NCI-H526 treated with DMSO at 0.1 percent for 48 hours (cell line): ENCODE measurements around the gene EIF2B4.
A peak's percentile ranks its signal among the peaks of the same experiment; 100 is the strongest.

ENCODE experiments used
- DNase-seq: peaks from one replicate; lab custom pipeline; 2025; lab: John Stamatoyannopoulos, UW

EIF2B4 gene

DNA sequence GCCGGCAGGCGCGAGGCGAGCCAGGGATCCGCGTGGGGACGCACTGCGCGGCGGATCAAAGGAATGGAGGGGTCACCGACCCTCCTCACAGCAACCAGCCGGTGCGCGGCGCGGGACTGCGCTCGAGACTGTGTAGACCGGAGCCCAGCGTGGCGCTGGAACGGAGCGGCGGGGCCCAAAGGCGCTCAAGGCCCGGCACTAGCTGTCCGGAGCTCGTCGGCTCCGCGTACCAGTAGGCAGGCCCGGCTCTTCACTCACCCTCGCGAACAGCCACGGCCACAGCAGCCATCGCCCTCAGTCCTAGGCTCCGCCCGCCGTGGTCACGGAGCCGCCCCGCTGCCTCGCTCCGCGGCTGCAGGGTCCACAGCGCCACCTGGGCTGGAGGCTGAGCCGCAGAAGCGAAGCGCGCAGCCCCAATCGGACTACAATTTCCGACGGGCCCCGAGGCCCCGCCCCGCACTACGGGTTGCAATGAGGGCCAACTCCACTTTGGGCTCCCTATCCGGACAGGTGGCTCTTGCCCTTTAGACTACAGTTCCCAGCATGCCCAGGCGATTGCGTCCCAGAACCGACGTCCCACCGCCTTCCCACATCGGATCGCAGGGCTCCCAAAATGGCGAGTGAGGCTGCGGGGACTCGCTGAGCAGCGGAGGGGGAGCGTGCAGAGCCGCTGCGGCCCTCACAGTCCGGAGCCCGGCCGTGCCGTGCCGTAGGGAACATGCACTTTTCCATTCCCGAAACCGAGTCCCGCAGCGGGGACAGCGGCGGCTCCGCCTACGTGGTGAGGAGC is at the start of gene EIF2B4, which contains the start of gene SNX17:
Gene EIF2B4 (minus strand): TSS at position 313 of the 790 bp plus-strand sequence. CDS start 24 bp downstream, at position 289.
Gene SNX17 (plus strand): TSS at position 591 of the 790 bp plus-strand sequence. CDS start 128 bp downstream, at position 719.
- peak; percentile 98 for DNase-seq

DNA sequence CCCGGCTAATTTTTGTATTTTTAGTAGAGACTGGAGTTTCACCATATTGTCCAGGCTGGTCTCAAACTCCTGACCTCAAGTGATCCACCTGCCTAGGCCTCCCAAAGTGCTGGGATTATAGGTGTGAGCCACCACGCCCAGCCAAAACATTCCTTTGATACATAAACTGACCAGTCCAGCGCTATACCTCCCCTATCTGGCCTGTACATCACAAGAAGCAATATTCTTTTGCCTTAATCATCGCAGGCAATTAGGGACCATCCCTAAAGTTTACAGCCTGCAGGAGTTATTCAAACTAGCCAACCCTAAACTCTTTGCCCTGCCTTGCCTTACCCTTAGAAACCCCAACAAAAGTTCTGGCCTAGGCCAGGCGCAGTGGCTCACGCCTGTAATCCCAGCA is 46.0 kb upstream of the EIF2B4 start:
- no peak for DNase-seq

DNA sequence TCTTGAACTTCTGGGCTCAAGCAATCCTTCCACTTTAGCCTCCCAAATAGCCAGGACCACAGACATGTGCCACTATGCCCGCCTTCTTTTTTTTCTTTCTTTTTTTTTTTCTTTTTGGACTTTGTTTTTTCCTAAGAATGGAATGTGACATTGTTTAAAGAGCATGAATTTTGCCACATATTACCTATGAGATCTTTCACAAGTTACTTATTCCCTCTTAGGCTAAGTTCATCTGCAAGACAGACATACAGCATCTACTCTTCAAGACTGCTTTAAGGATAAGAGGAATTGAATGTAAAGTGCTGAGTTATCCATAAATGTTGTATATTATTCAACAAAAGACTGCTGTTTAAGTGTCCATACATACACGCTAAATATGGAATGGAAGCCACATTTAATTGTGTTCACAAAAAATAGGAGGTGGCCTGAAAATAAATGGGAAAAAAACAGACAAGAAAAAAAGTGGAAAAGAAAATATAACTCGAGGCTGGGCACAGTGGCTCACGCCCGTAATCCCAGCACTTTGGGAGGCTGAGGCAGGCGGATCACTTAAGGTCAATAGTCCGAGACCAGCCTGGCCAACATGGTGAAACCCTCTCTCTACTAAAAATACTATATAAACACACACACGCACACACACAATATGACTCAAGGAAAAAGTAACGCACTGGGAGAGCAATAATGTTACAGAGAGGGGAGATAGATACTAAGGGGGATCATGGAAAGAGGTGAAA is 42.4 kb upstream of the EIF2B4 start:
- DNase-seq, result no peak

DNA sequence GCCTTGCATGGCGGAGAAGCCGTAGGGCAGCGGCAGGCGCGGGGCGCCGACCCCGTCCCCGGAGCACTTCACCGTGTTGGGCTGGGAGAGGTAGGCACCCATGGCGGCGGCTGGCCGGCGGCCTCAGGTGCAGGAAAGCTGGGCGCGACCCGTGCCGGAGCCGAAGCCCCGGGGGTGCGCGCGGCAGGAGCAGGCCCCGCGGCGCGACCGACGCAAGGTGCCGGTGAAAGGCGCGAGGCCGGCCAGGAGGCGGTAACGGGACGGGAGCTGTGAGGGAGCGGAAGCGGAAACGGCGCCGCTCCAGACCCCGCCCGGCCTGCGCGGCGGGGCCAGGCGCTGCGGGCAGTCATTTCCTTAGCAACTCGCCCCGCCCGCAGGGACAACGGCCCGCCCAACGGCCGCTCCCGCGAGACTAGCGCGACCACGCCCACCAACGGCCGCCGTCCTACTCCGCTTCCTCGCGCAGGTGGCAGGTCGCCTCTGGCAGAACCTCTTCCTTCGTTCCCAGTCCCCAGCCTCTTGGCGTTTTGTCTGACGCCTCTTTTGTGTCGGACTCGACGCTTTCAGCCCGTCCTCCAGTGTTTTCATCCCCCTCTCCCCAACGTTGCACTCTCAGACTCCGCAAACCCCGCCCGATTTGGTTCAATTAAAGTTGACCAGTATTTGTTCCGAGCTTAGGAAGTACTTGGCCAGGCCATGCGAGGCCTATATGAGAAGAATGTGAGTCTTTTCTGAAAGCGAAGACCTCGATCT is 39.4 kb upstream of the EIF2B4 start, which contains the start of gene PPM1G:
Gene PPM1G (minus strand): TSS at position 271 of the 753 bp plus-strand sequence. CDS start 169 bp downstream, at position 102.
- DNase-seq, result peak; percentile 90

DNA sequence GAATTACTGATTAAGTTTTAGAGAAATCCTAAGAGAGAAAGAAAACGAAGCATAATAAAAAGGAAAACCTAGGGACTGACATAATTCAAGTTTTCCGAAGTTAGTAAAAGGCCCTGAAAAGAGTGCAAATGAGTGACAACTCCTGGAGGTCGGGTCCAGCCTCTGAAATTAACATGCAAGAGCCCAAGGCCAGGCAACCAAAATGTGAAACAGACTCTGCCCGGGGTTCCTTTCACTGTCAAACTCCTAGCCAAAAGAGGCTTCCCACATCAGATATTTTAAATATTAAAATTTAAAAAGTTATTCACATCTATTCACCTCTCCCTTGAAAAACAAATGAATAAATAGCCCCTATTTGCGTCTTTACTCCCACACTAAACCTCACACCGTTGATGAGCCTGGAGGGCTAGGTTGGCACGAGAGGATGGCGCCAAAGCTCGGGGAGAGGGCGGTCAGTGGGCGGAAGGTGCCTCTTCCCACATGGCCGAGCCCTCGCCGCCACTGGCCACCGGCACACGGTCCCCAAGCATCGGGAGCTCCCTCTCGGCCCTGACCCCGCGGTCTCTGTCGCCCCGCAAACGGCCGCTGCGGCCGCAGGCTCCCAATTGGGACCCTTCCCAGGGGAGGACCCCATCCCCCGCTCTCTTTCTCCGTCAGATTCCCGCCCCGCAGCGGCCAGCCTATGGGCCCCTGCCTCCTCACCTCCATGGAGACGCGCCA is 38.6 kb upstream of the EIF2B4 start:
- DNase-seq, result no peak

DNA sequence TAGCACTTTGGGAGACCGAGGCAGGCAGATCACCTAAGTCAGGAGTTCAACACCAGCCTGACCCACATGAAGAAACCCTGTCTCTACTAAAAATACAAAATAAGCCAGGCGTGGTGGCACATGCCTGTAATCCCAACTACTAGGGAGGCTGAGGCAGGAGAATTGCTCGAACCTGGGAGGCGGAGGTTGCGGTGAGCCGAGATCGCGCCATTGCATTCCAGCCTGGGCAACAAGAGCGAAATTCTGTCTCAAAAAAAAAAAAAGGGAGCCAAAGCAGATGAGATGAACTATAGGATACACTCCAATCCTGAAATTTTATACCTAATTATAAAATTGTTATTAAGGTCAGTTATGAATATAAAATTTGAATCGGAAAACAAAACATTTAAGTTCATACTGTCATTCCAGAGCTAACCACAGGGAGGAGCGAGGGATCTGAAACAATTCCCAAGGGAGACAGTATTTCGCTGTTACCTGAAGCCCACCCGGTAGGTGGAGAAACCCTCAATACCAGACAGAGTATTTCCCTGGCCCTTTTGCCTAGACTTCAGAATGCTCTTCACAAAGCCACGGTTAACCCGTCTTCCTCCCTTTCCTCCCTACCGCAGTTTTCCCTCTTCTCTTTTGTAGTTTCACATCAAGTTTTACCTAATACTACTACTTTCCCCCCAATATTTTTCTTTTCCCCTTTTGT is 37.8 kb upstream of the EIF2B4 start:
- DNase-seq, result peak; percentile 64

DNA sequence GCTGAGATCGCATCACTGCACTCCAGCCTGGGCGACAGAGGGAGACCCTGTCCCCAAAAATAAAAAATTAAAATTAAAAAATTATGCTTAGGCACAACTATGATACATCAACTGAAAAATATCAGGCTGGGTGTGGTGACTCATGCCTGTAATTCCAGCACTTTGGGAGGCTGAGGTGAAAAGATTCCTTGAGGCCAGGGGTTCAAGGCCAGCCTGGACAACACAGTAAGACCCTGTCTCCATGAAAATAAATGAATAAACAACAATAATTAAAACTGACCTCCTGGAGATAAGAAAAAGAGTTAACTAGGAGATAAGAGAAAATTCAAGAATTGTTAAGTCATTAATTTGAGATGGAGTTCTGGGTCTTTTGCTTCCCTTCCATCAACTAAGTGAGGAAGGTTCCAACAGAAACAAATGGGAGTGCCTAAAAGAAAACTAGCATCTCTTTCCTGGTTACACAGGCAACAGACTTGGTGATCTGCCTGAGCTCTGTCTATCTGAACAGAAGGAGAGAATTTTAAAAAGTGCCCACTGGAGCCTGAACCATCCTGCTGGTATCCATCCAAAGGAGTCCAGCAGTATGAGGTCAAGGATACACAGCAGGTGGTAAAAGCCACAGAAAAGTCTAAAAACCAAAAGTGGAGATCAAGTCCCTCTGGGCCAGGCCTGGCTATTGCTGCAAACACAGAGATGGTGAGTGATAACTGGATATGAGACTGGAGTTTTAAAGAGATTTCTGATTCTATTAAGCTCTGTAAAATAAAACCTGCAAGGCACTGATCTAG is 30.4 kb upstream of the EIF2B4 start:
- DNase-seq, result no peak

DNA sequence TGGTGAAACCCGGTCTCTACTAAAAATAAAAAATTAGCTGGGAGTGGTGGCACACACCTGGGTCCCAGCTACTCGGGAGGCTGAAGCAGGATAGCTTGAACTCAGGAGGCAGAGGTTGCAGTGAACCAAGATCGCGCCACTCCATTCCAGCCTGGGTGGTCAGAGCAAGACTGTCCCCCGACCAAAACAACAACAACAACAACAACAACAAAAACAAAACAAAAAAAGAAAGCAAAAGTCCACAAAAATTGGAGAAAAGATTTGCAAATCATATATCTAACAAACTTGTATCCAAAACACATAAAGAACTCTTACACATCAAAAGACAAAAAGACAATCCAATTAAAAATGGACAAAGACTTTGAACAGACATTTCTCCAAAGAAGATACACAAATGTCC is 28.8 kb upstream of the EIF2B4 start:
- DNase-seq, result no peak

DNA sequence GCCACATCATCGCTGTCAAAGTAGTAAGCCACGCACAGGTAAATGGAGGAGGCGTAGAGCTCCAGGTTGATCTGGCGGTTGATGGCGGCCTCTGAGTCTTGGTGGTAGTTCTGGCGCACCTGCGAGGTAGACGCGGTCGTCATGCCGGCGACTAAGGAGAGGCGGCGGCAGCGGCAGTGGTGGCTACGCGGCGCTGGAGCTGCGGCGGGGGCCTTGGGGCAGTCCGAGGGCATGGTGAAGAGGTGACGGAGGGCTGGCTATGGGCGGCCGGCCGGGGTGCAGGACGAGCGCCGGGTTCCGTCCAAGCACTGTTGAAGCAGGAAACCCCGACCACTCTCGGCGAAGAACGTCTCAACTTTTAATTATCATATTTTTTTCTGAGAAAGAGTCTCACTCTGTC is 23.1 kb upstream of the EIF2B4 start:
- DNase-seq, result no peak

DNA sequence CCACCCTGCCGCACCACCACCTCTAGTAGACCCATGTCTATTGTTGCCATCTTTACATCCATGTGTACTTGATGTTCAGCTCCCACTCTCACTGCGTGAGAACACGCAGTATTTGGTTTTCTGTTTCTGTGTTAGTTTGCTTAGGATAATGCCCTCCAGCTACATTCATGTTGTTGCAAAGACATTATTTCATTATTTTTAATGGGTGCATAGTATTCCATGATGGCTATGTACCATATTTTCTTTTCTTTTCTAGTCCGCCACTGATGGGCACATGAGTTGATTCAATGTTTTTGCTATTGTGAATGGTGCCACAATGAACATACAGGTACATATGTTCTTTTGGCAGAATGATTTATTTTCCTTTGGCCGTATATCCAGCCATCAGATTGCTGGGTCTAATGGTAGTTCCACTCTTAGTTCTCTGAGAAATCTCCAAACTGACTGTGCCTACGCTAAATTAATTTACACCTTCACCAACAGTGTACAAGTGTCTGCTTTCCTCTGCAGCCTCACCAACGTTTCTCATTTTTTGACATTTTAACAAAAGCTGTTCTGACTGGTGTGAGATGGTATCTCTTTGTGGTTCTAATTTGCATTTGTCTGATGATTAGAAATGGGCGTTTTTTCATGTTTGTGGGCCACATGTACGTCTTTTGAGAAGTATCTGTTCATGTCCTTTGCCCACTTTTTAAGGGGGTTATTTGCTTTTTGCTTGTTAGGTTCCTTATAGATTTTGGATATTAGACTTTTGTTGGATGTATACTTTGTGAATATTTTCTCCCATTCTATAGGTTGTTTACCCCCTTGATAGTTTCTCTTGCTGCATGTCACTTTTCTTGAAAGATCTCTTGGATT is 20.9 kb upstream of the EIF2B4 start:
- no peak for DNase-seq

DNA sequence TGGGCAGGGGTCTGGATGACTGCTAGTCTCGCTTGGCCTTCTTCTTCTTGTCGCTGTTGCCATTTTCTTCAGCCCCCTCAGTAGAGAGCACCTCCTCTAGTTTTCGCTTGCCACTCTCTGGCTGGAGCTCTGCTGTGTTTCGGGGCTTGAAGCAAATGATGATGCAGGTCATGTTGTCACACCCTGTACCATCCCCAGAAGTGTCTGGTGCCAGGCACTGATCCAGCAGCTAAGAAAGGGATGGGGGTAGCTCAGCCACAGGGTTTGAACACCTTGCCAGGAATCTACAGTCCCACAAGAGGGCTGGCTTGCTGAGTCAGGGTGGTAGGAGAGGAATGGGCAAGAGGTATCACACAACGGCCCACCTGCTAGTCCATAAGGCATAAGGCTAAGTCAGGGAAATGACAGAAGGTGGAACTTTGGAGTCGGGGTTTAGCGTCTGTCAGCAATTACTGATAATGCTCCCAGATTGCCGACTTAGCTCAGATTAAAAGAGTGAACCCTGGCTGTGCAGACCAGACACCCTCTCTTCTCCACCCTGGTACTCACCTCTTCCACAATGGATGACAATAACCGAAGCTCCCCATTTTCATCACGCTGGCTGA is 11.5 kb upstream of the EIF2B4 start:
- DNase-seq, result no peak

DNA sequence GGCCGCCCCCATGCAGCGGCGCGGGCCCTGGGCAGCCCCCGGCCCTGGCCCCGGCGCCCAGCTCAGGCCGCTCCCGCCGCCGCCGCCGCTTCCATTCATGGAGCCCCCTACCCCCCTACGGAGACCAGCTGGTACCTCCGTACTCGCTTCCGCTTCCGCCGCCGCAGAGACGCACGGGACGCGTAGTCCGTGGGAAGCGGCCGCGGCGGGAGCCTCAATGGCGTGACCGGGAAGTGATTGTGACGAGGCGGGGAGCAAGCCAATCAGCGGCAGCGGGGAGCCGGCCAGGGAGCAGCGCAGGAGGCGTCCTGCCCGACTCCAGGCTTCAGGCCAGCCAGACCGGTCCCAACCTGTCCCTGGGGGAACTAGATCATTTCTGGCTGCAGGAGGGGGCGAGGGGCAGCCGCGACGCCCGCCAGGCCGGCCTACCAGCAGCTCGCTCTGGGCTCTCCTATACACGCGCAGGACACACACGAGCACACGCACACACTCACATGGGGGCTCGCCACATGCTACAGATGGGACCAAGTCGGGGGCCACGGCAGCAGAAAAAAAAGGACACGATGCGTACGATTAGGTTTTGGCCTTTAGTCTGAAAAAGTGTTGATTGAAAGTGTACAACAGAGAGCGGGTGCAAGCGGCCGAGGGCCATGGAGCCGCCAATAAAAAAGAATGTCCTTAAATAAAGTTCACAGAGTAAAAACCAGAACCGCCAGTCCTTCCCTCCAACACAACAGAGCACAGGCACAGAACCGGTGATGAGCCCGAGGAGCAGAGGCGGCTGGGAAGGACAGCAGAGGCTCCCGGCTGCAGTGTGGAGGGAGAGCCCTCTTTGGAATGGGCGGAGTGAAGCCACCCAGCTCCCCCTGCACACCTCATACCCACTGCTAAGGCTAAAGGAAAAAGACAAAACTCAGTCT is 10.7 kb upstream of the EIF2B4 start, which contains the start of gene ZNF513:
Gene ZNF513 (minus strand): TSS at position 109 of the 920 bp plus-strand sequence. CDS start 208 bp downstream, outside the sequence.
- peak; percentile 85 for DNase-seq

DNA sequence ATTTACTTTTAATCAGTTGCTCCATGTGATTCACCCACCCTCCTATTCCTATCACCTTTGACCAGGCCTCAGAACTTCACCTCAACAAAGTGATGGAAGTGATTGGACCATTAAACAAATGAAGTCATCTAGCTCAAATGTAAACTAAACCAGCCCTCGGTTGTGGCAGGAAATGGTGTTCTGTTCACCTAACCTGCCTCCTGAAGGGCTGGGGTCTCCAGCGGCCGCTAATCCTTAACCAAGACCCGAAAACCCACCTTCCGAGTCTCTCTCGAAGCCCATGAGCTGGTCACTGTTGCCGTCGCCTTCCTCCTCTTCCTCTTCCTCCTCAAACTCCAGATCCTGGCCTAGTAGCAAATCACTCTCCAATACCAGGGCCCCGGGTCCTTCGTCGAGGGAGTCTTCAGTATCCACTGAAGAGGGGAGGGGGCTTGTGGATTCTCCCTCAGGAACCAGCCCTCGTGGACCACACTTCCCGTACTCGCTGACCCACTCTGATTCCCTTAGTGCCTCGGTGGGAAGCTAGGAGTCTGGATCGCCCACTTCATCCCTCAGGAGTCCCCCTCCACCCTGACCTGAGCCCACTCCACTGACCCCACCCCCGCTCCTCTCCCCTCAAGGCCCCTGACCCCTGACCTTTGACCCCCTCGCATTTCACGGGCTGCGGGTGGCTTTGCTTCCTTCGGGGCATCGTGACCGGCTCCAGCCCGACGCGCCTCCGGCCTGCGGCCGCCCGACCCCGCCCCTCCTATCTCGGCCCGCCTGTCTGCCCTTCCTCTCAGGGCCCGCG is 9.9 kb upstream of the EIF2B4 start:
- no peak for DNase-seq

DNA sequence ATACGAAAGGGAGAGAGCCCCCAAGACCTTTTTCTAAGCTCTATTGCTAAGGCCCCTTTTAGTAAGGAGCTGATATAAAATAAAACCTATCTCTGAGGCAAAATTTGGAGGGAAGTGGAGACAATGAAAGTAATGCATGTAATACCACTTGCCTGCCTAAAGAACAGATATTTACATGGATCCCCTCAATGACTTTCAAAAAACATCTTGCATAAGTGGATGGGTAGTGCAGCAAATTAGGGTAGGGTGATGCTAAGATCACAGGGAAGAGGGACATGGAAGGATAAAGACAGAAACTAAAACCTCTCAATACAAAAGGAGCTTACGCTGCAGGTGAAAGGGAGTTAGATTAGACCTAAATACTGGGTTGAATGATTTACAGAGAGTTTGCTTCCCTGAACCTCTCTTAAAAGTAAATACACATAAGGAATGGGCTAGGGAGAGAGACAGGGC is 9.3 kb upstream of the EIF2B4 start:
- no peak for DNase-seq

DNA sequence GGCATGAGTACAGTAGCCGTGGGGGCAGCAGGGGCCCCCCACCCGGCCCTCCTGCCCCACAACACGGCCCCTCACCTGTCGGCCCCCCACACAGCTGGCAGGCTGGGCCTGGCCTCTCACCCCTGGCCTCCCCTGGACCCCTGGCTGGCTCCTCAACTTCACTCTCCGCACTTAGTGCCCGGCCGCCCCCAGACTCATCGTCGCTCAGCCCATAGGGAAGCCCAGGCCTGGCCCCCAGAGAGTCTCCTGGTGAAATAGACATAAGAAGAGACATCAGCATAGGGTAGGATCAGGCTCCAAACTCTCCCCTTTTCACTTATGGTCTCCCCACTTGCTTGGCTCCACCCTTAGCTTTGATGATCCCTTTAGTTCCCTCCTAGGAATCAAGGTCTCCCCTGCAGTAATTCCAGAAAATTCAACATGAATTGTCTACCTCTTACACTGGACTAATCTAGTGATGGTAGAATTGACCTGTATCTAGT is 8.7 kb upstream of the EIF2B4 start:
- DNase-seq, result no peak

DNA sequence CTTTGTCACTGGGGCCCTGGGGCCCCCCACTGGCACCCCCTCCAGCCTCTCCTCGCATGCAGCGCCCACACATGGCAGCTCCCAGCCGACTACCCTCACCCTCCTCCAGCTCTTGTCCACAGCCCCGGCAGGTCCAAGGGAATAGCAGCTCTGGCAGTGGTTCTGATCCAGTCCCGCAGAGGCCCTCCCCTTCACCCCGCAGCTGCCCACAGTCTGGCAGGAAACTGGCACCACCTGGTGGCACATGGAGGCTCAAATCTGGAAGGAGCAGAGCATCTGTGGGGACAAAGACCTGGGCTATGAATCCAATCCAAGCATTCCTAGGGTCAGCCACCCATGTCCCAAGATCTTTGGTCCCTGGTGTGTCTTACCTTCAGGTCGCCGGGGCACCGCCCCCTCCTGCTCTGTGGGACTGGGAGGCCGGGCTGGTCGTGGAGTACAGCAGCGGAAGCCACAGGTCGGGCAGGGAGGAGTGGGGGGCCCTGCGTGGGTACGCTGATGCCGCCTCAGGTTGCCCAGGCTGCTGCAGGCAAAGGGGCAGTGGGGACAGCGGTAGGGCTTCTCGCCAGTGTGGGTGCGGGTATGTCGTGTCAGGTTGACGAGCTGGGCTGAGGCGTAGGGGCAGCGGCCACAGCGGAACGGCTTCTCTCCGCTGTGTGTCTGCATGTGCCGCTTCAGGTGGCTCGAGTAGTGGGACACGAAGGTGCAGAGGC is 8.1 kb upstream of the EIF2B4 start:
- no peak for DNase-seq
